Brain microvascular endothelial cell (primary cell): Measurements from ENCODE around the gene GPR35.
A peak's percentile ranks its signal among the peaks of the same experiment; 100 is the strongest.

Source experiments
- DNase-seq: peaks from one replicate; pipeline ENCODE4 v3.0.0-alpha.2; 2020
- H3K27ac ChIP-seq: fragments of 250-450 bp; sonication (Bioruptor Pico); 2 replicates; pipeline ENCODE4 v1.5.1; 2020; ENCODE audit warnings: mild to moderate bottlenecking, moderate library complexity
- H3K27me3 ChIP-seq: fragments of 250-450 bp; sonication (Bioruptor Pico); replicated peaks from 2 replicates; pipeline ENCODE4 v1.5.1; 2020; ENCODE audit warnings: mild to moderate bottlenecking
- H3K36me3 ChIP-seq: fragments of 250-450 bp; sonication (Bioruptor Pico); replicated peaks from 2 replicates; pipeline ENCODE4 v1.5.1; 2020; ENCODE audit warnings: mild to moderate bottlenecking
- H3K4me3 ChIP-seq: 2 replicates; pipeline ENCODE4 v1.5.1; 2011; ENCODE audit warnings: low read depth, mild to moderate bottlenecking, control low read depth, low read length, moderate library complexity
- in situ Hi-C: cut with HindIII; loops from 2 replicates; pipeline ENCODE4 v1.10.0; 2017; ENCODE audit warnings: low sequenced_read_pairs, low pct_ligation_motif_present
- TF ChIP-seq, protein P1 (sequence below): IDR thresholded peaks from 2 replicates; pipeline ENCODE4 v1.5.1; 2011; ENCODE audit warnings: low read depth, mild to moderate bottlenecking, moderate library complexity, low read length, control low read depth, inconsistent platforms; ENCODE audit errors: missing control alignments

GPR35 gene

DNA sequence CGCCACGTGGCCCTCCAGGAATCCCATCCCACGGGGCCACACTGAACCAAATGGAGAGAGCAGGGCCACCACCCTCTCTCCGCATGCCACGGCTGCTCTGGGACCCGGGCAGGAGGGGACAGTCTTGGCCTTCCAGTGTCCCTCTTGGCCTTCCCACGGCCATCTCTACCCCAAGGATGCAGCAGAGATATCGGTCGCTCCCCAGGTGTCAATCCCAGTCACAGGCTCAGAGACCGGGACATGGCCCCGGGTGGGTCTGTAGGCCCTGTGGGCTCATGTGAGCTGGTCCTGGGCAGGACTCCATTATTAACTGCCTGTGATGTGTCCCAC is 23.5 kb upstream of the GPR35 start:
- TF ChIP-seq, protein P1, sequence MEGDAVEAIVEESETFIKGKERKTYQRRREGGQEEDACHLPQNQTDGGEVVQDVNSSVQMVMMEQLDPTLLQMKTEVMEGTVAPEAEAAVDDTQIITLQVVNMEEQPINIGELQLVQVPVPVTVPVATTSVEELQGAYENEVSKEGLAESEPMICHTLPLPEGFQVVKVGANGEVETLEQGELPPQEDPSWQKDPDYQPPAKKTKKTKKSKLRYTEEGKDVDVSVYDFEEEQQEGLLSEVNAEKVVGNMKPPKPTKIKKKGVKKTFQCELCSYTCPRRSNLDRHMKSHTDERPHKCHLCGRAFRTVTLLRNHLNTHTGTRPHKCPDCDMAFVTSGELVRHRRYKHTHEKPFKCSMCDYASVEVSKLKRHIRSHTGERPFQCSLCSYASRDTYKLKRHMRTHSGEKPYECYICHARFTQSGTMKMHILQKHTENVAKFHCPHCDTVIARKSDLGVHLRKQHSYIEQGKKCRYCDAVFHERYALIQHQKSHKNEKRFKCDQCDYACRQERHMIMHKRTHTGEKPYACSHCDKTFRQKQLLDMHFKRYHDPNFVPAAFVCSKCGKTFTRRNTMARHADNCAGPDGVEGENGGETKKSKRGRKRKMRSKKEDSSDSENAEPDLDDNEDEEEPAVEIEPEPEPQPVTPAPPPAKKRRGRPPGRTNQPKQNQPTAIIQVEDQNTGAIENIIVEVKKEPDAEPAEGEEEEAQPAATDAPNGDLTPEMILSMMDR: no peak
- in situ Hi-C loops: no loop called here
- Histone ChIP-seq H3K4me3 (no peak overlapping the region), H3K27me3 (no peaks in the 10 kb centered on the region), H3K36me3 (peaks cover 2% of the 10 kb centered on the region), H3K27ac (no peak overlapping the region)
- no peak for DNase-seq

GRCh38 chr2:240602266-240603050 is 22.8 kb upstream of the GPR35 start:
- TF ChIP-seq, protein P1: no peak
- no peak overlapping the region for H3K27ac ChIP-seq
- H3K36me3 ChIP-seq: peaks cover 2% of the 10 kb centered on the region
- in situ Hi-C loops: no loop called here
- H3K4me3 ChIP-seq: no peak overlapping the region
- H3K27me3 ChIP-seq: no peaks in the 10 kb centered on the region
- no peak for DNase-seq

DNA sequence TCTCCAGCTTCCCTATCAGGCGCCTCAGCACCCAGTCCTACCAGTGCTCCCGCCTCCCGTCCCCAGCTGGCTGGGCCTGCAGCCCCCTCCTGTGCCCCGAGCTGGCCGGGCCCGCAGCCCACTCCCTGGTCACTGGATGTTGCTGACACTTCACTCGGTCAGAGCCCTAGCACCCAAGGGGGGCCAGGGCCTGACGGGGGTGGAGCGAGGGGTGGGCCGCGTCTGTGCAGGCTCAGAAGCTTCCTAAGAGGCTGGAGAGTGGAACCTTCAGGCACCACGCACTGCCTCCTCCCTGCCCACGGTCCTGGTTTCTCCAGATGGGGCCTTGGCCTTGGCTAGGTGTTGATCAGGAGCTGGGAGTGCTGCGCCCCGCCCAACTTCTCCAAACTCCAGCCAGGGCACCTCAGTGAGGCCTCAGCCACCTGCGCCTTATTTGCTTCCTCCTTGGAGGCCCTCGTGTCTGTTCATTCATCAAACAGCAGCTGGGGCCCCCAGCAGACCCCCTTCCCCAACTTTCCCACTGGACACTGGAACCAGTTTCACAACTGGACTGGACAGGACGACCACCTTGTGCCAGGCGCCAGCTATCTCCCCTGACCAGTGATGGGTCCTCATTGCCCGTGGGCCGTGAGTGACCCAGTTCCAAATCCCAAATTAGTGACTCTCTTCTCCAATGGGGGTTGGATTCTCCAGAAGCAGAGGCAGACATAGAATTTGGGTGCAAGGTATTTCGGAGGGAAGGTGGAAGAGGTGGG is 22.0 kb upstream of the GPR35 start:
- Histone ChIP-seq H3K27me3 (no peaks in the 10 kb centered on the region), H3K36me3 (no peaks in the 10 kb centered on the region), H3K4me3 (no peak overlapping the region), H3K27ac (no peak overlapping the region)
- in situ Hi-C loops: no loop called here
- TF ChIP-seq, protein P1: no peak
- no peak for DNase-seq

GRCh38 chr2:240603846-240604245 is 21.4 kb upstream of the GPR35 start:
- no peak overlapping the region for H3K27ac ChIP-seq
- no peak for DNase-seq
- H3K36me3 ChIP-seq: no peaks in the 10 kb centered on the region
- H3K4me3 ChIP-seq: no peak overlapping the region
- in situ Hi-C loops: no loop called here
- no peaks in the 10 kb centered on the region for H3K27me3 ChIP-seq
- TF ChIP-seq, protein P1: no peak

GRCh38 chr2:240604291-240604938 is 20.9 kb upstream of the GPR35 start:
- Histone ChIP-seq H3K27ac (no peak overlapping the region), H3K36me3 (no peaks in the 10 kb centered on the region), H3K4me3 (no peak overlapping the region), H3K27me3 (no peaks in the 10 kb centered on the region)
- peak; percentile 31 for DNase-seq
- TF ChIP-seq, protein P1: peak; percentile 86
- in situ Hi-C loops: no loop called here
